GM21360 (cell line): ENCODE results near the gene TAF6.

Experiments used
- ATAC-seq: cut with Tn5 transposase; IDR thresholded peaks from one replicate; pipeline ENCODE4 v1.9.1; 2021; ENCODE audit warnings: mild to moderate bottlenecking, moderate library complexity; ENCODE audit not compliant: unreplicated experiment

The TAF6 gene

GRCh38 chr7:100124301-100125230 is 5.4 kb upstream of the TAF6 start:
- no peak for ATAC-seq

GRCh38 chr7:100122568-100122967 is 3.4 kb upstream of the TAF6 start:
- no peak for ATAC-seq

GRCh38 chr7:100122067-100122466 is 2.9 kb upstream of the TAF6 start:
- no peak for ATAC-seq

DNA sequence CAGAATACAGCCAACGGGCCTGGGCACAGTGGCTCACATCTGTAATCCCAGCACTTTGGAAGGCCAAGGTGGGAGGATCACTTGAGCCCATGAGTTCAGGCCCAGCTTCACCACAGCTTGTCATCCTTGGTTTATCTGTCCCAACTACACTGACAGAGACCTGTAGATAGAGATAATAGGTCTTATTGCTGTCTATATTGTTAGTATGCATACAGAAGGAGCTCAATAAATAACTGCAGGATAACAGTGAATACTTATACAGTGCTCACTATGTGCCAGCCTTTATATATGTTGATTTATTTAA is 1.5 kb upstream of the TAF6 start:
- no peak for ATAC-seq

- ATAC-seq = peak; percentile 31
Observed at GRCh38 chr7:100119970-100120732, 993 bp upstream of the TAF6 start.

DNA sequence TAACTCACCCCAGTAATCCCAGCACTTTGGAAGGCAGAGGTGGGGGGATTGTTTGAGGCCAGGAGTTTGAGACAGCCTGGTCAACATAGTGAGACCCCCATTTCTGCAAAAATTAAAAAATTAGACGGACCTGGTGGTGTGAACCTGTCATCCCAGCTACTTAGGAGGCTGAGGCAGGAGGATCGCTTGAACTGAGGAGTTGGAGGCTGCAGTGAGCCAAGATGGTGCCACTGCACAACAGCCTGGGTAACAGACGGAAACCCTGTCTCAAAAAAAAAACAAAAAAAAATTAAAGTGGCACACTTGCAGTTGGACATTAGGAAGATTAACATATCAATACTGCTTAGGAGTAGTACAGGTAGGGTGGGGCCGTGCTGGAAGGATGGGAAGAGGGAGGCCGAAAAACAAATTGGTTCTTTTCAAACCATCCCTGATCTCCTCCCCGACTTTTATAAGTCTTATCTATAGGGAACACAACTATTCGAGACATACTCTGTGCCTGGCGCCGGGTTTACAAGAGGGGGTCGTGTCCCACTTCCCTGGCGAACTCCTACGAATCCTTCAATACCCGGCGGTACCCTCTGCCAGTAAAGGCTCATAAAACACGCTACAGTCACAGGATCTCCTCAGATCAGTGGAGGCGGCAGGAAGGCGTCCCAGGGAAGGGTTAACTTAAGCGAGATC is 628 bp downstream of the TAF6 start:
- no peak for ATAC-seq

DNA sequence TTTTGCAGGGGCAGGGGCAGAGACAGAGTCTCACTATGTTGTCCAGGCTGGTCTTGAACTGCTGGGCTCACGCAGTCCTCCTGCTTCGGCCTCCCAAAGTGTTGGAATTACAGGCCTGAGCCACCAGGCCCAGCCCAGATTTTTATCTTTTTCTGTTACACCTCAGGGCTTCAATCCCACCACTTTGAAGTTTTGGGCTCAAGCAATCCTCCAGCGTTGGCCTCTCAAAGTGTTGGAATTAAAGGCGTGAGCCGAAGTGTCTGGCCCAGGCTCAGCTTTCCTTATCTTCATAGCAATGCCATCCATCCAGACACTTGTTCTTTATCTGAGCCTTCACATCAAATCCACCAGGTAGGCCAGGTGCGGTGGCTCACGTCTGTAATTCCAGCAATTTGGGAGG is 4.1 kb downstream of the TAF6 start:
- no peak for ATAC-seq

DNA sequence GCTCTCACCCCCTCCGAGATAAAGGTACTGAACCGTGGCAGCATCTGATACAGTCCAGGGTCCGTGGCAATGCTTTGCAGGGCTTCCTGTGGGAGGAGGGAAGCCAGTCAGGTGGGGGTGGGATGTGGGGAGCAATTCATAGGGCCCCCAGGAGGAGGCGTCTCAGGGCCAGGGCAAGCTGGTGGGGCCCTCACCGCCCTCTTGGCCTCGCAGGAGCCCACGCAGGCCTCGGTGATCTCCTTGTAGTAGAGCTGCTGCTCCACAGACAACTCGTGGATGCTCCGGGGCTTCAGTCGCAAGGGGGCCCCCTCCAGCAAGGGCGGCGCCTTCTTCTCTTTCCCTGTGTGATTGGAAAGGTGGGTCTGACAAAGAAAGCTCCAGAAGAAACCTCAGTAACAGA is 7.2 kb downstream of the TAF6 start:
- ATAC-seq = no peak

- ATAC-seq = no peak
Observed at GRCh38 chr7:100111156-100111555, 8.0 kb downstream of the TAF6 start.

- ATAC-seq = no peak
Observed at GRCh38 chr7:100109521-100110163, 9.5 kb downstream of the TAF6 start.

- ATAC-seq = no peak
Observed at GRCh38 chr7:100107890-100108289, 11.3 kb downstream of the TAF6 start.

GRCh38 chr7:100107125-100107737 is 11.9 kb downstream of the TAF6 start:
- ATAC-seq = no peak

DNA sequence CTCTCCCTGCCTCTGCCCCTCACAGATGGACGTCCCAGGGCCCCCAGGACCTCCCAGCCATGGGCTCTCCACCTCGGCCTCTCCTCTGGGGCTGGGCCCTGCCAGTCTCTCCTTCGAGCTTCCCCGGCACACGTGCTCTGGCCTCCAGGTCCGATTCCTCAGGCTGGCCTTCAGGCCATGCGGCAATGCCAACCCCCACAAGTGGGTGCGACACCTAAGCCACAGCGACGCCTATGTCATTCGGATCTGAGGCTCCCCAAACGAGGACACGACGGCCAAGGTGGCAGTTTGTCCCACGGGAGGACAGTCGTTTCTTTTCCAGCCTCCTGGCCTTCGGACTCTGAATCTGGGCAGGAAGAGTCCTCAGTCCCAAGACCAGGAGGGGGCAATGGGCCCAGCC is 12.5 kb downstream of the TAF6 start:
- ATAC-seq = no peak

GRCh38 chr7:100105534-100105933 is 13.6 kb downstream of the TAF6 start:
- no peak for ATAC-seq

DNA sequence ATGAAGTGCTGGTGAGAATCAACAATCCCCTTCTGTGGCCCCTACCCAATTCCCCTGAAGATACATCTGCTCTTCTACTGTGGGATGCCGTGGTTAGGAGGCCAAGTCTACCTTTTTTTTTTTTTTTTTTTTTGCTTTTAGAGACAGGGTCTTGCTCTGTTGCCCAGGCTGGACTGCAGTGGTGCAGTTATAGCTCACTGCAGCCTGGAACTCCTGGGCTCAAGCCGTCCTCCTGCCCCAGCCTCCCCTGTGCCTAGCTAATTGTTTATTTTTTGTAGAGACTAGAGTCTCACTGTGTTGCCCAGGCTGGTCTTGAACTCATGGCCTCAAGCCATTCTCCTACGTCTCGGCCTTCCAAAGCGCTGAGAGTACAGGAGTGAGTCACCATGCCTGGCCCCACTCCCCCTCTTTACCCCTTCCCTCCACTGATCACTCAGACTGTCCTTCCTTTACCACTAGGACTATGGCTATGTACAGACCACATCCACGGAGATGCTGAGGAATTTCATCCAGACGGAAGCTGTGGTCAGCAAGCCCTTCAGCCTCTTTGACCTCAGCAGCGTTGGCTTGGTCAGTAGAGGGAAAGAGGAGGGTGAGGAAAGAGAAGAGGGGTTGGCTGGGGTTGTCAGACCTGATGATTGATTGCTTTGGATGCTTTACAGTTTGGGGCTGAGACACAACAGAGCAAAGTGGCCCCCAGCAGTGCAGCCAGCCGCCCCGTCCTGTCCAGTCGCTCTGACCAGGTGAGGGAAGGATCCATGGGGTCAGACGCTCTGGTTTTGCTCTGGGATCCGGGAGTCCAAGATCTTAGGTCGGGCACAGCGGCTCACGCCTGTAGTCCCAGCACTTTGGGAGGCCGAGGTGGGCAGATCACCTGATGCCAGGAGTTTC is 16.0 kb downstream of the TAF6 start:
- ATAC-seq = no peak

DNA sequence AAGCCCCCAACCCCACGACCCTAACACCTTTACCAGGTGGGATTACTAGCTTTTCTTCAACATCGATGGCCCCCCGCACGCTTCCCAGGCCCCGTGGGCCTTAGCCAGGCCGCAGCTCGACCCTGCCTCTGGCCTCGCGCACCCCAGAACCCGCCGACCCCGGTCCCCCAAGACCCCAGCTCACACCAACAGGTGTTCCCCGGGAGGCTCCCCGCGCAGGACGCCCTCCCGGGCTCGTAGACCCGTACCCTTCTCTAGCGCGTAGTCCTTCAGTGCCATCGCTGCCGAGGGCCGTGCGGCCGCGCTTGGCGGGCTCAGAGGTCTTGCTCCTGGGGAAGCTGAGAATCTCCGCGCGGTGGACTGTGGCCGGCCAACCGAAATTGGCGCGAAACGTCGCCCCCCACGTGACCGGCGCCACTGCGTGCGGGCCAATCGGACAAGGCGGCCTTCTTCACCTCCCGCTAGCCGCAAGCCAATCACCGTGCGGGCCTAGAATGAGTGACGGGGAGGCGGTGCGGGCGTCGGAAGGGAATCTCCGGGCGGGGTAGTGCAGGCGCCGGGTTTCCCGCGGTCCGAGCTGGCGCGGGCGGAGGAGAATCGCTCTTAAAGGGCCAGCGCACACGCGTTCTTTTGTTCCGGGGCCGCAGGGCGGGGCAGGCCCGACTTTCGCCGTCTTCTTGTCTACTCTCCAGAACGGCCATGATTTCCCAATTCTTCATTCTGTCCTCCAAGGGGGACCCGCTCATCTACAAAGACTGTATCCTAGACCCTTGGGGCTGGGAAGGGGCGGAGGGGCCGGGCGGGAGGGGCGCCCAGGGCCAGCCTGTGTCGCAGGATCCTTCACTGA is 17.9 kb downstream of the TAF6 start, which contains the start of the genes AP4M1 and MCM7:
Gene AP4M1 (plus strand): TSS at position 628 of the 847 bp plus-strand sequence. CDS start 72 bp downstream, at position 700.
Gene MCM7 (minus strand): TSS at position 382 of the 847 bp plus-strand sequence. CDS start 103 bp downstream, at position 279.
- ATAC-seq = peak; percentile 74

GRCh38 chr7:100100420-100101015 is 18.6 kb downstream of the TAF6 start:
- ATAC-seq = peak; percentile 47

- ATAC-seq = no peak
Observed at GRCh38 chr7:100099452-100099851, 19.7 kb downstream of the TAF6 start.
